ENCODE data around the gene FAM50B.

FAM50B gene

GRCh38 chr6:3882866-3883265 lies 33.7 kb downstream of the FAM50B start:
- in situ Hi-C loops (cut with HindIII; ENCODE audit: low sequenced_read_pairs) = no loop called here
- peak; percentile 29 for DNase-seq (ENCODE audit: low read depth, low spot score)
- no peak overlapping the region for H3K4me3 ChIP-seq (ENCODE audit: low read depth, low read length)
- TF ChIP-seq CTCF (IDR thresholded peaks at IDR 0.05; ENCODE audit: low read depth, low read length) = no peak

- peak; percentile 76 for DNase-seq (ENCODE audit: low read depth, low spot score)
- H3K4me3 ChIP-seq (ENCODE audit: low read depth, low read length) = no peak overlapping the region
- TF ChIP-seq CTCF (IDR thresholded peaks at IDR 0.05; ENCODE audit: low read depth, low read length) = no peak
- in situ Hi-C loops (cut with HindIII; ENCODE audit: low sequenced_read_pairs) = no loop called here
Measured at GRCh38 chr6:3884007-3884745, 35.0 kb downstream of the FAM50B start.

- TF ChIP-seq CTCF (IDR thresholded peaks at IDR 0.05; ENCODE audit: low read depth, low read length) = peak; percentile 15
- in situ Hi-C loops (cut with HindIII; ENCODE audit: low sequenced_read_pairs) = no loop called here
- no peak for DNase-seq (ENCODE audit: low read depth, low spot score)
- H3K4me3 ChIP-seq (ENCODE audit: low read depth, low read length) = no peak overlapping the region
Measured at GRCh38 chr6:3885262-3886036, 36.3 kb downstream of the FAM50B start.

- TF ChIP-seq CTCF (IDR thresholded peaks at IDR 0.05; ENCODE audit: low read depth, low read length) = peak; percentile 62
- no peak overlapping the region for H3K4me3 ChIP-seq (ENCODE audit: low read depth, low read length)
- peak; percentile 51 for DNase-seq (ENCODE audit: low read depth, low spot score)
- in situ Hi-C loops (cut with HindIII; ENCODE audit: low sequenced_read_pairs) = no loop called here
Measured at GRCh38 chr6:3887150-3887700, 38.1 kb downstream of the FAM50B start.

GRCh38 chr6:3888153-3888957 lies 39.2 kb downstream of the FAM50B start:
- no peak overlapping the region for H3K4me3 ChIP-seq (ENCODE audit: low read depth, low read length)
- in situ Hi-C loops (cut with HindIII; ENCODE audit: low sequenced_read_pairs) = no loop called here
- DNase-seq (ENCODE audit: low read depth, low spot score) = no peak
- TF ChIP-seq CTCF (IDR thresholded peaks at IDR 0.05; ENCODE audit: low read depth, low read length) = no peak

- no peak for DNase-seq (ENCODE audit: low read depth, low spot score)
- TF ChIP-seq CTCF (IDR thresholded peaks at IDR 0.05; ENCODE audit: low read depth, low read length) = no peak
- in situ Hi-C loops (cut with HindIII; ENCODE audit: low sequenced_read_pairs) = no loop called here
- no peak overlapping the region for H3K4me3 ChIP-seq (ENCODE audit: low read depth, low read length)
Measured at GRCh38 chr6:3890047-3890446, 40.9 kb downstream of the FAM50B start.

Measured in astrocyte of the spinal cord (primary cell).